ENCODE results near the gene FN1.

DNA sequence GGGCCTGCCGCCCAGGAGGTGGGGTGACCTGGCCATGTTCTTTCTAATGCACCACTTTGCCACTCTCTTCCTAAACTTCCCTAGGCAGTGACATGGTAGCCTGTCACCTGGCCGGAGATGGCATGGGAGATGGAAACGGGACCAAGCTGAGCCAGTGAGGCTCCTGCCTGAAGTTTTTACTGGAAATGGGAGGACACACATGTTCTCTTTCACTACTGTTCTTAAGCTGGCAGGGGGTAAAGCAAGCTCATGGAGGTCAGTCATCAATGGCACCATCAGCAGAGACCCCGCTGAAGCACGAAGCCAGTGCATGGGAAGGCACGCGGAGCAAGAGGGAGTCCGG lies 73.3 kb downstream of the FN1 start:
- TF ChIP-seq POLR2A (IDR thresholded peaks at IDR 0.05; ENCODE audit: low read depth, low read length) (no peak), POLR2AphosphoS5 (IDR thresholded peaks at IDR 0.05; ENCODE audit: low read depth, low read length) (no peak), SPI1 (IDR thresholded peaks at IDR 0.05; ENCODE audit: low read depth, low read length) (no peak), POU2F2 (IDR thresholded peaks at IDR 0.05; ENCODE audit: low read depth, low read length) (no peak), TAF1 (IDR thresholded peaks at IDR 0.05; ENCODE audit: low read depth, low read length) (no peak), PAX5 (IDR thresholded peaks at IDR 0.05; ENCODE audit: insufficient read depth, low read length, severe bottlenecking) (no peak)

Data from GM12891 (cell line).